GM18511 (cell line): Measurements from ENCODE around the gene RYR1.
"Not testable (repeated sequence)": the region's sequence is repeated elsewhere in the genome, so short reads cannot be mapped to it uniquely, and the experiment has no call there.

Source experiments
- ATAC-seq: cut with Tn5 transposase; IDR thresholded peaks from one replicate; pipeline ENCODE4 v1.9.1; 2021; ENCODE audit warnings: mild to moderate bottlenecking, moderate library complexity; ENCODE audit not compliant: unreplicated experiment

The RYR1 gene

DNA sequence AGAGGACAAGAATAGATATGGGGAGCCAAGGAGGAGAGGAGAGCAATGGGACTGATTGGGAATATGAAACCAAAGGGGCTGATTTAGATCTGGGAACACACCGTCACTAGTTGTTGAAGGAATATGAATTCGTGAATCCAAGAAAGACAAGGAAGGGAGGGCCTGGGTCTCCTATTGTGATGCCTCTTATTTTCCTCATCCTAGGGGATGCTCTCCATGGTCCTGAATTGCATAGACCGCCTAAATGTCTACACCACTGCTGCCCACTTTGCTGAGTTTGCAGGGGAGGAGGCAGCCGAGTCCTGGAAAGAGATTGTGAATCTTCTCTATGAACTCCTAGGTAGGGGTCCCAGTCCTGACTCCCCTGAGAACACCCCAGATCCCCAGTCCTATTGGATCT lies 21.5 kb downstream of the RYR1 start:
- ATAC-seq: no peak

- no peak for ATAC-seq
These were observed 23.7 kb downstream of the RYR1 start for GRCh38 chr19:38457202-38457601.

GRCh38 chr19:38457690-38458405 lies 24.4 kb downstream of the RYR1 start:
- ATAC-seq: no peak

DNA sequence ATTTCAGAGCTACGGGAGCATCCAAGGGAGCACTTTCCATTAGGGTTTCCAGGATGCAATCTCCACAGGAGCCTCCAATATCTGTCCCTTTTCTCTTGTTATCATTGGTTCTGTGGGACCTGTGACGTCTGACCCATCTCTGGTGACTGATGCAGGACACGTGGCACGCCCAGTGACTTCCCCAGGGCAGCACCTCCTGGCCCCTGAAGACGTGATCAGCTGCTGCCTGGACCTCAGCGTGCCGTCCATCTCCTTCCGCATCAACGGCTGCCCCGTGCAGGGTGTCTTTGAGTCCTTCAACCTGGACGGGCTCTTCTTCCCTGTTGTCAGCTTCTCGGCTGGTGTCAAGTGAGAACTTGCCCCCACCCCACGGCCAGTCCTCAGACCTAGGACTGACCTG lies 25.5 kb downstream of the RYR1 start:
- ATAC-seq: no peak

DNA sequence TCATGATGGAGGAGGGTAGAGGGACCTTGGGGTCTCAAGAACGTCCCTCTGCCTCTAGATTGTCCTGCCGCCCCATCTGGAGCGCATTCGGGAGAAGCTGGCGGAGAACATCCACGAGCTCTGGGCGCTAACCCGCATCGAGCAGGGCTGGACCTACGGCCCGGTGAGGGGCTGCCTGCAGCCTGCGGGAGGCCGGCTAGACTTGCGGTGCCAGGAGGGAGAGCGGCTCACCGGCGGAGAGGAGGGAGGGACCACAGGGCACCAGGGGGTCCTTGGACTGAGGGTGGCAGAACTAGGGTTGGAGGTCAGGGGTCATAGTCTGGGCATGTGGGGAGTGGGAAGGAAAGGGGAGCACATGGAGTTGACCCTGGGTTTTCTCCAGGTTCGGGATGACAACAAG lies 29.9 kb downstream of the RYR1 start:
- no peak for ATAC-seq

DNA sequence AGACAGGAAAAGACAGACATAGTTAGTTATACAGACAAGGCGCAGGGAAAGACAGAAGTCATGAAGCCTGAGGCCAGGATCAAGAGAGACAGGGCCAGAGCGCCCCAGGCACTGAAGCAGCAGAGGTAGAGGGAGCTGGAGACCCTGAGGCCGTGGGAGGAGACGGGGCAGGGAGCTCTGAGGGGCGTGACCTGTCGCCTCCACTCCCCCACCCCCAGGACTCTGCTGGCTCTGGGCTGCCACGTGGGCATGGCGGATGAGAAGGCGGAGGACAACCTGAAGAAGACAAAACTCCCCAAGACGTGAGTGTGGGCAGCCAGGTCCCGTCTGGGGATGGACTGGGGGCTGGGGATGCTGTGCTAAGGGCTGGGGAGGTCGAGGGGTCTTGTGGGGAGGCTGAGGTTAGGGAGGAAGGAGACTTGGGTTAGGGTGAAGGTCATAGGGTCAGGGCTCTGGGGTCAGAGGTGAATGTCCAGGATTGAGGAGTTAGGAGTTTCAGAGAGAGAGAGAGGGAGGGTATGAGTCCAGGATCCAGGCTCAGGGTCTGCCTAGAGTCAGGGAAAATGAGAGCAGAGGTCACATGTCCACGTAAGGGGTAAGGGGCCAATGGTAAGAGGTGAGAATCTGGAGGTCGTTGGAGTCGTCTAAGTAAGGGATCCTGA lies 31.1 kb downstream of the RYR1 start:
- ATAC-seq: no peak

- no peak for ATAC-seq
These were observed 32.6 kb downstream of the RYR1 start for GRCh38 chr19:38466050-38466449.

DNA sequence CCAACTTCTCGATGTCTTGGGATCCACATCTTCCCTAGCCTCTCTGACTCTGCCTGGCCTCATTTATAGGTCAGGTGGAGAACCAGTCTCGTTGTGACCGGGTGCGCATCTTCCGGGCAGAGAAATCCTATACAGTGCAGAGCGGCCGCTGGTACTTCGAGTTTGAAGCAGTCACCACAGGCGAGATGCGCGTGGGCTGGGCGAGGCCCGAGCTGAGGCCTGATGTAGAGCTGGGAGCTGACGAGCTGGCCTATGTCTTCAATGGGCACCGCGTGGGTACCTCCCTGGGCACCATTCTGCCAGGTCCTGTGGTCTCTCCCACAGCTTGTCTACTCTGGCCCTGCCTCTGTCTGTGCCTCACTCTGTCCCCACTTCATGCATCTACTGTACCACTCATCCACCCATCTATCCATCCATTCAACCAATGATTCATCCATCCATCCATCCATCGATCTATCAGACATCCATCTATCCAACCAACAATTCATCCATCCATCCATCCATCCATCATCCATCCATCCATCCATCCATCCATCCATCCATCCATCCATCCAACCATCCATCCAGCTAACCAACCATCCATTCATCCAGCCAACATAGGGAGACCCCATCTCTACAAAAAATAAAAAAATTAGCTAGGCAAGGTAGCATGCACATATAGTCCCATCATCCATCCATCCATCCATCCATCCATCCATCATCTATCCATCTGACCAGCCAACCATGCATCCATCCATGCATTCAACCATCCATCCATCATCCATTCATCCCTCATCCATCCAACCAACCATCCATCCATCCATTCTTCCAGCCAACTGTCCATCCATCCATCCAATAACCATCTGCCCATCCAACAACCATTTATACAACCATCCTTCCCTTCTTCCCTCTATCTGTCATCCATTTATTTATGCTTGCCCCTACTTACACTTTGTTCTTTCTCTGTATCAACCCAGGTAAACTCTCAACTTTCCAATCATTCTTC lies 34.3 kb downstream of the RYR1 start:
- no peak for ATAC-seq

- ATAC-seq: no peak
These were observed 35.7 kb downstream of the RYR1 start for GRCh38 chr19:38469151-38469550.

DNA sequence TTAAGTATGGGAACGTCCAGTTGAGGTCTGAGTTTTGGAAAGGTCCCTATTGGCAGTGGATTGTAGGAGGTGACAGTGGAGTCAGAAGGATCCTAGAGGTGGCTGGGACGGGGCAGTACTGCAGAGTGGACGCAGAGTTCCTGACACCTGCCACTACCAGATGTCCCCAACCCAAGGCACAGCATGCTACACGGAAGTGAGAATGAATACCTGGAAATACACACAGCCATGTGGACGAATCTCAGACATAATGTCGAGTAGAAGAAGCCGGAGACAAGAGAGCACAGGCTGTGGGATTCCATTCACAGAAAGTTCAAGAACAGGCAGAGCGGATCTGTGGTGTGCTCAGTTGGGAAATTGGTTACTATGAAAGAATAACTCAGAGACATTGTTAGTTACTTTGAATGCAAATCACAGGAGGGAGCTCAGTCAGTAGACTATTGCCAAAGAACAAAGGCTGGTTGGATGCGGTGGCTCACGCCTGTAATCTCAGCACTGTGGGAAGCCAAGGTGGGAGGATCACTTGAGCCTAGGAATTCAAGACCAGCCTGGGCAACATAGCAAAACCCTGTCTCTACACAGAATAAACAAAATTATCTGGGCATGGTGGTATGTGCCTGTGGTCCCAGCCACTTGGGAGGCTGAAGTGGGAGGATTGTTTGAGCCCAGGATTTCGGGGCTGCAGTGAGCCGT lies 37.4 kb downstream of the RYR1 start:
- ATAC-seq: no peak

GRCh38 chr19:38472725-38473124 lies 39.2 kb downstream of the RYR1 start:
- not testable (repeated sequence) for ATAC-seq

DNA sequence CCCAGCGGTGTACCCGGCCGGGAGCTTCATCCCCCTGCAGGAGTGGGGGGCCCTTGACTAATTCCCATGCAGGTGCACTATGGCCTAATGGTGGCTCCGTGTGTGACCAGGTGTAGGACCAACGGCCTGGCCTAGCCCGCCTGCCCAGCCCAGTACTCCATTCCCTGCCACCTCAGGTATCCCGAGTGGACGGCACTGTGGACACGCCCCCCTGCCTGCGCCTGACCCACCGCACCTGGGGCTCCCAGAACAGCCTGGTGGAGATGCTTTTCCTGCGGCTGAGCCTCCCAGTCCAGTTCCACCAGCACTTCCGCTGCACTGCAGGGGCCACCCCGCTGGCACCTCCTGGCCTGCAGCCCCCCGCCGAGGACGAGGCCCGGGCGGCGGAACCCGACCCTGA lies 39.7 kb downstream of the RYR1 start:
- ATAC-seq: no peak

- ATAC-seq: no peak
These were observed 41.7 kb downstream of the RYR1 start for GRCh38 chr19:38475176-38475575.

GRCh38 chr19:38478273-38478971 lies 44.9 kb downstream of the RYR1 start:
- no peak for ATAC-seq

GRCh38 chr19:38482496-38482895 lies 49.0 kb downstream of the RYR1 start:
- ATAC-seq: no peak

DNA sequence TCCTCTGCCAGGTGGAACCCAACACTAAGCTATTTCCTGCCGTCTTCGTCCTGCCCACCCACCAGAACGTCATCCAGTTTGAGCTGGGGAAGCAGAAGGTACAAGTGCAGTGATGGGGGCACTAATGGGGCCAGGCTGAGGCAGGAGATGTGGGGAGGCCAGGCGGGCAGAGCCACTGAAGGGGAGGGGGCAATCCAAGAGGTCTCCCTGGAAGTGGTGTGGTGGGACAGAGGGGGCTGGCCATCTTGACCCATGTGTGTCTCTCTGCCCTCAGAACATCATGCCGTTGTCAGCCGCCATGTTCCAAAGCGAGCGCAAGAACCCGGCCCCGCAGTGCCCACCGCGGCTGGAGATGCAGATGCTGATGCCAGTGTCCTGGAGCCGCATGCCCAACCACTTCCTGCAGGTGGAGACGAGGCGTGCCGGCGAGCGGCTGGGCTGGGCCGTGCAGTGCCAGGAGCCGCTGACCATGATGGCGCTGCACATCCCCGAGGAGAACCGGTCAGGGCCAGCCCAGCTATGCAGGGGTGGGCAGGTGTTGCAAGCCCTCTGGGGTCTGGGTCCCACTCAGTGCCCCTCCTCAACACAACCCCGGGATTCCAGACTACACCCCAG lies 49.6 kb downstream of the RYR1 start:
- no peak for ATAC-seq

GRCh38 chr19:38484747-38485146 lies 51.3 kb downstream of the RYR1 start:
- no peak for ATAC-seq

DNA sequence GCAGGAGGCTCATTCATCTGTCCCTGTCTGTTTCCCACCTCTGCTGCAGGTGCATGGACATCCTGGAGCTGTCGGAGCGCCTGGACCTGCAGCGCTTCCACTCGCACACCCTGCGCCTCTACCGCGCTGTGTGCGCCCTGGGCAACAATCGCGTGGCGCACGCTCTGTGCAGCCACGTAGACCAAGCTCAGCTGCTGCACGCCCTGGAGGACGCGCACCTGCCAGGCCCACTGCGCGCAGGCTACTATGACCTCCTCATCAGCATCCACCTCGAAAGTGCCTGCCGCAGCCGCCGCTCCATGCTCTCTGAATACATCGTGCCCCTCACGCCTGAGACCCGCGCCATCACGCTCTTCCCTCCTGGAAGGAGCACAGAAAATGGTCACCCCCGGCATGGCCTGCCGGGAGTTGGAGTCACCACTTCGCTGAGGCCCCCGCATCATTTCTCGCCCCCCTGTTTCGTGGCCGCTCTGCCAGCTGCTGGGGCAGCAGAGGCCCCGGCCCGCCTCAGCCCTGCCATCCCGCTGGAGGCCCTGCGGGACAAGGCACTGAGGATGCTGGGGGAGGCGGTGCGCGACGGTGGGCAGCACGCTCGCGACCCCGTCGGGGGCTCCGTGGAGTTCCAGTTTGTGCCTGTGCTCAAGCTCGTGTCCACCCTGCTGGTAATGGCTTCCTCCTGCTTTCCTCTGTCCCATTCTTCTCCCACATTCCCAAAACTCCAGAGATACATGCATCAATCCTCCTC lies 52.2 kb downstream of the RYR1 start:
- ATAC-seq: no peak

DNA sequence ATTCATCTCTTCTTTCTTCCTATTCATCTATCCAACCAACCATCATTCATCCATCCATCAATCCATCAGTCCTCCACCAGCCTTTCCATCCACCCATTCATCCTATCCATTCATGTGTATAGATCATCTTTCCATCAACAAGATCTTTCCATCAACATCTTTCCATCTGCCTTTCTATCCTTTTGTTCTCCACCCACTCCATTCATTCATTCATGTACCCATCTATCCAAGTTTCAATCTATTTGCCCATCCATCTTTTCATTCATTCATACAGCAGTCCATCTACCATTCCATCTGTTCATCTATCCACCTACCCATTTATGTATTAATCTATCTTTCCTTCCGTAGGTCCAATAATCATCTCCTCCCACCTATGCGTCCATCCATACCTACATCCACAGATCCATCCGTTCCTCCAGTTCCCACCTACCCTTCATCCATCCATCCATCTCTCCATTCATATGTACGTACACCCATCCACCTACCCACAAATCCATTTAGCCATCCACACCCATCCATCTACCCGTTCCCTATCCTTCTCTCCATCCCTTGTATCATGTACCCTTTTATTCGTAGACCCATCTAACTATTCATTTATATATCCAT lies 53.3 kb downstream of the RYR1 start:
- no peak for ATAC-seq
